ENCODE results near the gene SAMD5. TPM values are rescaled to one million over a fixed set of nuclear protein-coding genes. Genes with fewer than 3 reads are reported as not detected.

The SAMD5 gene
- 0.60 to 0.84 TPM (median 0.79 TPM) in 5 replicates for total RNA-seq (2022; extraction: Qiagen RNA extraction)

DNA sequence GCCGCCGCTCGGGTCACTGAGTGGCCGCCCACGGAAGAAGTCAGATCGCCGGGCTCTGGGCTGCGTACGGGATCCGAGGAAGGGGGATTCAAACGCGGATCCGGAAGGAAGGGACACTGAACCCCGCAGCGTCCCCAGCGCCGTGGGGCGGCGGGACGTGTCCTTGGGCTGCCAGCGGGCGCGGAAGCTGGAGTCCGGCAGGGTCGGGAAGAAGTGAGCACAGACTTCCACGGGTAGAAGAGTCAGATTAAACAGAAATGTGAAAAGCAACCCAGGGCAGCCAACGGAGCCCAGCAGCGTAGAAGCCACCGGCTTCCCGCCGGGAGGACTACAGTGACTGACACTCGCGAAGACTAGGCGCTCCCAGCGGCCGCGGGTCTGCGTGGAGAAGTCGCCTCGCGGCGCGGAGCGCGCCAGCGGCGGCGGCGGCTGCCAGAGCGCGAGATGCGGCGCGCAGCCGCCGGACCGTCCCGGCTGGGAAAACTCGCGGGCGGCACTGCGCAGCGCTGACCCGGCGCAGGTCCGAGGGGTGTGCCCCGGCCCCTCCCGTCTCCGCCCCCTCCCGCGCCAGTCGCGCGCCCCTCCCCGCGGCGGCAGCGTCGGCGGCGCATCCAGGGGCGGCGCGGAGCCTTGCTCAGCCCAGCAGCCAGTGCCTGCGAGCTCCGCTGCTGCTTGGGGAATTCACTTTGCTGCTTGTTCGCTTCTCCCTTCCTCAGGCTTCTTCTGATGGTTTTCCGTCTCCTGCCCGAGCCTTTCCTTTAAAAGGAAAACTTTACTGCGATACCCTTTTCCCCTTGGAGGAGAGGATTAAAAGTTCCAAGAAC is at the start of gene SAMD5:
Gene SAMD5 (plus strand): TSS at position 649 of the 824 bp plus-strand sequence. CDS start 239 bp downstream, outside the sequence.

